ENCODE data around the gene TNRC6B. TPM values are rescaled to one million over a fixed set of nuclear protein-coding genes. Genes with fewer than 3 reads are reported as not detected.

The TNRC6B gene
- total RNA-seq, 1 donor: 89.7 TPM

DNA sequence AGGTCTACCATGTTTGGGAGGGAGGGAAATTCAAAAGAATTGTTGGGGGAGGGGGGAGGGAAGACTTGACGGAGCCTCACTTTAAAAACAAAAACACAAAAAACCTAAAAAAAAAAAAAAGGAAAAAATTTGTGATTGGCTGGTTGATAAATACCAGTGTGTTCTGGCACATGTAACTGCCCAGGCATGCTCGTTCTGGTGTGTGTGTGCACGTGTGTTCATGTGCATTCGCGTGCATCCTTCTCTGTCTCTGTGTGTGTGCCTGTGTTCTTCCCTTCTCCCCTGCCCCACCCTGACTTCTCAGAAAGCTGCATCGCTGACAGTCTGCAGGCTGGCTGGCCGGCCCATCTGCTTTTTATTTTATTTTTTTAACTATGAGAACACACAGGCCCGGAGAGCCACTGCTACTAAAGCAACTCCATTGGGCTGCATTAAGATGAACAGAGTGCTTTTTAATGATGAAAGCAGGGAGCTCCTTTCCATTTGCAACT is 146.0 kb downstream of the TNRC6B start:
- Histone ChIP-seq H3K9me3 (ENCODE audit: low read depth, low read length) (no peaks in the 10 kb centered on the region), H3K27me3 (ENCODE audit: insufficient read depth, low read length) (no peaks in the 10 kb centered on the region), H3K4me1 (ENCODE audit: insufficient read depth, low read length) (peaks cover 27% of the 10 kb centered on the region), H3K4me3 (ENCODE audit: low read length) (no peak overlapping the region)

- Histone ChIP-seq H3K4me1 (ENCODE audit: insufficient read depth, low read length) (peaks cover 33% of the 10 kb centered on the region), H3K27me3 (ENCODE audit: insufficient read depth, low read length) (no peaks in the 10 kb centered on the region), H3K9me3 (ENCODE audit: low read depth, low read length) (no peaks in the 10 kb centered on the region), H3K4me3 (ENCODE audit: low read length) (no peak overlapping the region)
Observed at GRCh38 chr22:40324468-40325305, 147.0 kb downstream of the TNRC6B start.

- no peaks in the 10 kb centered on the region for H3K27me3 ChIP-seq (ENCODE audit: insufficient read depth, low read length)
- H3K9me3 ChIP-seq (ENCODE audit: low read depth, low read length): no peaks in the 10 kb centered on the region
- H3K4me3 ChIP-seq (ENCODE audit: low read length): no peak overlapping the region
- H3K4me1 ChIP-seq (ENCODE audit: insufficient read depth, low read length): peaks cover 39% of the 10 kb centered on the region
Observed at GRCh38 chr22:40325315-40325714, 147.6 kb downstream of the TNRC6B start.

GRCh38 chr22:40326905-40327735 is 149.4 kb downstream of the TNRC6B start:
- Histone ChIP-seq H3K9me3 (ENCODE audit: low read depth, low read length) (no peaks in the 10 kb centered on the region), H3K4me3 (ENCODE audit: low read length) (no peak overlapping the region), H3K27me3 (ENCODE audit: insufficient read depth, low read length) (no peaks in the 10 kb centered on the region), H3K4me1 (ENCODE audit: insufficient read depth, low read length) (peaks cover 56% of the 10 kb centered on the region)

- Histone ChIP-seq H3K4me3 (ENCODE audit: low read length) (no peak overlapping the region), H3K4me1 (ENCODE audit: insufficient read depth, low read length) (peaks cover 57% of the 10 kb centered on the region), H3K9me3 (ENCODE audit: low read depth, low read length) (no peaks in the 10 kb centered on the region), H3K27me3 (ENCODE audit: insufficient read depth, low read length) (no peaks in the 10 kb centered on the region)
Observed at GRCh38 chr22:40328546-40329456, 151.1 kb downstream of the TNRC6B start.

- Histone ChIP-seq H3K9me3 (ENCODE audit: low read depth, low read length) (no peaks in the 10 kb centered on the region), H3K27me3 (ENCODE audit: insufficient read depth, low read length) (no peaks in the 10 kb centered on the region), H3K4me1 (ENCODE audit: insufficient read depth, low read length) (peaks cover 61% of the 10 kb centered on the region), H3K4me3 (ENCODE audit: low read length) (no peak overlapping the region)
Observed at GRCh38 chr22:40329466-40329865, 151.7 kb downstream of the TNRC6B start.

DNA sequence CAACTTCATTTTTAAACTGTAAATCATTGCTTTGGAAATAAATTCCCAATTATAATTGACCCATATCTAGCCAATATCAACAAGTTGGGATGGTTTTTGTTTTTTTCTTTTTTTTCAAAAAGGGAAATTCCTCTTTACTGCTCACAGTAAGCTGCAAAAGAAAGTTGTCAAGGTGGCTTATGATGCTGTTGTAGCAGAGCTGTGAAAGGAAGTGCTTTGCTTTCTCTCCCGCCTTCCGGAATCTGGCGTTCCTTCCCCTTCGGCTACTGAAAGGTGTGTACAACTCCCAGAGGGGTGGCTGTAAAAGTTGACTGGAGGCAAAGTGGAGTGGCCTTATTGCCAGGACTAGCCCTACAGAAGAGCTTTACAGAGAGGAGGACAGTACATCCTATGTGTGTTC is 152.4 kb downstream of the TNRC6B start:
- H3K4me1 ChIP-seq (ENCODE audit: insufficient read depth, low read length): peaks cover 67% of the 10 kb centered on the region
- H3K9me3 ChIP-seq (ENCODE audit: low read depth, low read length): no peaks in the 10 kb centered on the region
- no peak overlapping the region for H3K4me3 ChIP-seq (ENCODE audit: low read length)
- H3K27me3 ChIP-seq (ENCODE audit: insufficient read depth, low read length): no peaks in the 10 kb centered on the region

- Histone ChIP-seq H3K4me3 (ENCODE audit: low read length) (no peak overlapping the region), H3K9me3 (ENCODE audit: low read depth, low read length) (no peaks in the 10 kb centered on the region), H3K27me3 (ENCODE audit: insufficient read depth, low read length) (no peaks in the 10 kb centered on the region), H3K4me1 (ENCODE audit: insufficient read depth, low read length) (peaks cover 63% of the 10 kb centered on the region)
Observed at GRCh38 chr22:40330615-40331014, 152.9 kb downstream of the TNRC6B start.

DNA sequence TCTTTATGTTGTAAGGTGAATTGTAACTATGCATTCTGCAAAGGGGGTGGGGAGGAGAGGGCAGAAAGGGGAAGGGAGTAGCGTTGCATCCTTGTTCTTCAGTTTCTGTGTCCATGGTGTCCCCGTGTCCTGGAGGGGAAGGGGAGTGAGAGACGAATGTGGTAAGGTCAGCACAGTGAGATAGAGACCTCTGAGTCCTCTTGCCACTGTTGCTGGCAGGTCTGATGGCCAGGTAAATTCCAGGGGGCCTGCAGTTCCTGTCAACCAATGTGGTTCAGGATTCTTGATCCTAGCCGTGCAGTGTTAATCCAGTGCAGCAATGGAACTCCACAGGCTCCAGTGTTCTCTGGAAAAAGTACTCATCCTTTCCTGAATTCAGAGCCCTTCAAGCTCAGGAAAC is 154.0 kb downstream of the TNRC6B start:
- peaks cover 73% of the 10 kb centered on the region for H3K4me1 ChIP-seq (ENCODE audit: insufficient read depth, low read length)
- H3K27me3 ChIP-seq (ENCODE audit: insufficient read depth, low read length): no peaks in the 10 kb centered on the region
- H3K9me3 ChIP-seq (ENCODE audit: low read depth, low read length): no peaks in the 10 kb centered on the region
- H3K4me3 ChIP-seq (ENCODE audit: low read length): no peak overlapping the region

DNA sequence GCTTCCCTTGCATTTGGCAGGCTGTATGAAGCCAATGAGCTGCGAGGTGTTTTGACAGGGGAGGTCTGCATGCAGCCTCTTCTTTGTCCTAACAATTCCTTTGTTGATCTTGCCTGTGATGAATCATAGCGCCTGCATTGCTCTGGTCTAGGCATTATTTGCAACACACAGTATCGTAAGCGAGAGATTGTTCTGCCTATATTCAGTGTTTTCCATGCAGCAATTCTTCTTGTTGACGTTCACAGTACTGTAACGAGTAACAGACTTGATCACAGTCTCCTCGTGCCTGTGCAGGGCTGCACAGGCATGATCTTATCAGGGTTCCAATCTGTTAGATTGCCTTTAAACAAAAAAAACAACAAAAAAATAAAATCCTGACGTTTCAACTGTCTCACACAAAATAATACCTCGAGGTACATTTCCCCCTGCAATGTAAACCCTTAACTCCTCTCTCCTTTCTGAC is 154.6 kb downstream of the TNRC6B start:
- peaks cover 72% of the 10 kb centered on the region for H3K4me1 ChIP-seq (ENCODE audit: insufficient read depth, low read length)
- no peak overlapping the region for H3K4me3 ChIP-seq (ENCODE audit: low read length)
- no peaks in the 10 kb centered on the region for H3K9me3 ChIP-seq (ENCODE audit: low read depth, low read length)
- no peaks in the 10 kb centered on the region for H3K27me3 ChIP-seq (ENCODE audit: insufficient read depth, low read length)

GRCh38 chr22:40334060-40334459 is 156.3 kb downstream of the TNRC6B start:
- Histone ChIP-seq H3K4me3 (ENCODE audit: low read length) (no peak overlapping the region), H3K4me1 (ENCODE audit: insufficient read depth, low read length) (peaks cover 70% of the 10 kb centered on the region), H3K9me3 (ENCODE audit: low read depth, low read length) (no peaks in the 10 kb centered on the region), H3K27me3 (ENCODE audit: insufficient read depth, low read length) (no peaks in the 10 kb centered on the region)

GRCh38 chr22:40334899-40335298 is 157.2 kb downstream of the TNRC6B start:
- Histone ChIP-seq H3K4me1 (ENCODE audit: insufficient read depth, low read length) (peaks cover 62% of the 10 kb centered on the region), H3K27me3 (ENCODE audit: insufficient read depth, low read length) (no peaks in the 10 kb centered on the region), H3K9me3 (ENCODE audit: low read depth, low read length) (no peaks in the 10 kb centered on the region), H3K4me3 (ENCODE audit: low read length) (no peak overlapping the region)

GRCh38 chr22:40335358-40335757 is 157.6 kb downstream of the TNRC6B start:
- H3K4me3 ChIP-seq (ENCODE audit: low read length): no peak overlapping the region
- no peaks in the 10 kb centered on the region for H3K9me3 ChIP-seq (ENCODE audit: low read depth, low read length)
- H3K4me1 ChIP-seq (ENCODE audit: insufficient read depth, low read length): peaks cover 58% of the 10 kb centered on the region
- H3K27me3 ChIP-seq (ENCODE audit: insufficient read depth, low read length): no peaks in the 10 kb centered on the region

DNA sequence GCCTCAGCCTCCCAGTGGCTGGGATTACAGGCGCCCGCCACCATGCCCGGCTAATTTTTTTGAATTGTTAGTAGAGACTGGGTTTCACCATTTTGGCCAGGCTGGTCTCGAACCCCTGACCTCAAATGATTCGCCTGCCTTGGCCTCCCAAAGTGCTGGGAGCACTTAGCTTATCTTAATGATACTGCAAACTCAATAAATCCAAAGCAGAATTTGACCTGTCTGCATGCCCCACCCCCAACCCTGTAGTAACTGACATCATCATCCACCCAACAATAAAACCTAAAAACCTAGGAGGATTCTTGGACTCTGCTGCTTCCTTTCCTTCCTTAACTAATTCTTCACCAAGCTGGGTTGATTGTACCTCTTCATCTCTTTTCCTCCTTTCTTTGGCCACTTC is 162.3 kb downstream of the TNRC6B start:
- Histone ChIP-seq H3K27me3 (ENCODE audit: insufficient read depth, low read length) (no peaks in the 10 kb centered on the region), H3K9me3 (ENCODE audit: low read depth, low read length) (no peaks in the 10 kb centered on the region), H3K4me3 (ENCODE audit: low read length) (no peak overlapping the region), H3K4me1 (ENCODE audit: insufficient read depth, low read length) (peaks cover 42% of the 10 kb centered on the region)
